Muscle layer of duodenum (tissue), 2 donors: ENCODE results near the gene TUBA1B.

Experiments used
- H3K27ac ChIP-seq: one replicate; pipeline ENCODE4 v1.7.0; 2013; ENCODE audit warnings: mild to moderate bottlenecking, low read length
- H3K27me3 ChIP-seq: one replicate; pipeline ENCODE4 v1.7.0; 2013; ENCODE audit warnings: low read depth, mild to moderate bottlenecking, control low read depth, low read length
- H3K36me3 ChIP-seq, 2 donors: one replicate each; pipeline ENCODE4 v1.7.0; 2013; ENCODE audit warnings: low read length in 2 of 2, control low read depth in 1 of 2, mild to moderate bottlenecking in 1 of 2; ENCODE audit not compliant: insufficient read depth in 2 of 2, control insufficient read depth in 1 of 2
- H3K4me1 ChIP-seq, 2 donors: one replicate each; pipeline ENCODE4 v1.7.0; 2013; ENCODE audit warnings: low read length in 2 of 2, mild to moderate bottlenecking in 2 of 2, control low read depth in 1 of 2, moderate library complexity in 1 of 2; ENCODE audit not compliant: insufficient read depth in 2 of 2, control insufficient read depth in 1 of 2
- H3K4me3 ChIP-seq, 2 donors: one replicate each; pipeline ENCODE4 v1.7.0; 2013; ENCODE audit warnings: low read length in 2 of 2, low read depth in 1 of 2, mild to moderate bottlenecking in 1 of 2
- H3K9me3 ChIP-seq, 2 donors: one replicate each; pipeline ENCODE4 v1.7.0; 2013; ENCODE audit warnings: low read length in 2 of 2, control low read depth in 1 of 2, mild to moderate bottlenecking in 1 of 2; ENCODE audit not compliant: control insufficient read depth in 1 of 2
- donor health status: healthy.

Gene TUBA1B

GRCh38 chr12:49098035-49098451 is 33.2 kb downstream of the TUBA1B start:
- Histone ChIP-seq H3K27ac (no peak overlapping the region), H3K9me3 (no peaks in the 10 kb centered on the region), H3K4me1 (peaks cover 0 to 18% of the 10 kb centered on the region in 2 donors), H3K36me3 (peaks cover 55 to 64% of the 10 kb centered on the region in 2 donors), H3K27me3 (peaks cover 16% of the 10 kb centered on the region), H3K4me3 (no peak overlapping the region)

GRCh38 chr12:49097381-49097780 is 33.8 kb downstream of the TUBA1B start:
- Histone ChIP-seq H3K9me3 (no peaks in the 10 kb centered on the region), H3K4me1 (peaks cover 0 to 25% of the 10 kb centered on the region in 2 donors), H3K27ac (no peak overlapping the region), H3K27me3 (peaks cover 23% of the 10 kb centered on the region), H3K36me3 (peaks cover 48 to 57% of the 10 kb centered on the region in 2 donors), H3K4me3 (no peak overlapping the region)

GRCh38 chr12:49094975-49095365 is 36.2 kb downstream of the TUBA1B start:
- peaks cover 3 to 49% of the 10 kb centered on the region in 2 donors for H3K4me1 ChIP-seq
- peaks cover 26 to 33% of the 10 kb centered on the region in 2 donors for H3K36me3 ChIP-seq
- peaks cover 44% of the 10 kb centered on the region for H3K27me3 ChIP-seq
- H3K4me3 ChIP-seq, result no peak overlapping the region
- peak overlapping the region; percentile 16 for H3K27ac ChIP-seq
- no peaks in the 10 kb centered on the region for H3K9me3 ChIP-seq

- peaks cover 49% of the 10 kb centered on the region for H3K27me3 ChIP-seq
- peaks cover 3 to 54% of the 10 kb centered on the region in 2 donors for H3K4me1 ChIP-seq
- peak within 1 kb of the TSS; percentile 16 for H3K27ac ChIP-seq
- H3K4me3 ChIP-seq, result peak within 1 kb of the TSS; percentile 21 to 32
- H3K36me3 ChIP-seq, result peaks cover 23 to 27% of the 10 kb centered on the region in 2 donors
- H3K9me3 ChIP-seq, result no peaks in the 10 kb centered on the region
Observed at GRCh38 chr12:49094160-49094974, 36.8 kb downstream of the TUBA1B start, which contains the start of gene DHH. TSS of gene DHH (minus strand) at chr12:49094801. CDS start at chr12:49094512, 289 bp downstream.

GRCh38 chr12:49093792-49094159 is 37.4 kb downstream of the TUBA1B start:
- peak overlapping the region; percentile 21 to 32 for H3K4me3 ChIP-seq
- peaks cover 3 to 54% of the 10 kb centered on the region in 2 donors for H3K4me1 ChIP-seq
- no peak overlapping the region for H3K27ac ChIP-seq
- H3K27me3 ChIP-seq, result peaks cover 54% of the 10 kb centered on the region
- peaks cover 21 to 23% of the 10 kb centered on the region in 2 donors for H3K36me3 ChIP-seq
- no peaks in the 10 kb centered on the region for H3K9me3 ChIP-seq

GRCh38 chr12:49092816-49093406 is 38.3 kb downstream of the TUBA1B start:
- H3K4me1 ChIP-seq, result peaks cover 3 to 63% of the 10 kb centered on the region in 2 donors
- no peaks in the 10 kb centered on the region for H3K9me3 ChIP-seq
- peak overlapping the region; percentile 30 to 43 for H3K4me3 ChIP-seq
- H3K27ac ChIP-seq, result no peak overlapping the region
- H3K36me3 ChIP-seq, result peaks cover 13 to 14% of the 10 kb centered on the region in 2 donors
- H3K27me3 ChIP-seq, result peaks cover 54% of the 10 kb centered on the region

GRCh38 chr12:49092086-49092815 is 38.9 kb downstream of the TUBA1B start:
- peak overlapping the region; percentile 30 to 43 for H3K4me3 ChIP-seq
- H3K27ac ChIP-seq, result no peak overlapping the region
- H3K27me3 ChIP-seq, result peaks cover 54% of the 10 kb centered on the region
- peaks cover 6 to 8% of the 10 kb centered on the region in 2 donors for H3K36me3 ChIP-seq
- peaks cover 3 to 63% of the 10 kb centered on the region in 2 donors for H3K4me1 ChIP-seq
- no peaks in the 10 kb centered on the region for H3K9me3 ChIP-seq

- Histone ChIP-seq H3K36me3 (peaks cover 2 to 3% of the 10 kb centered on the region in 2 donors), H3K27me3 (peaks cover 54% of the 10 kb centered on the region), H3K9me3 (no peaks in the 10 kb centered on the region), H3K4me1 (peaks cover 3 to 63% of the 10 kb centered on the region in 2 donors), H3K27ac (no peak overlapping the region), H3K4me3 (peak overlapping the region in 1 of 2 donors; percentile 43)
Observed at GRCh38 chr12:49091836-49092085, 39.4 kb downstream of the TUBA1B start.

GRCh38 chr12:49091056-49091835 is 39.9 kb downstream of the TUBA1B start:
- no peak overlapping the region for H3K27ac ChIP-seq
- no peaks in the 10 kb centered on the region for H3K9me3 ChIP-seq
- peak overlapping the region in 1 of 2 donors; percentile 43 for H3K4me3 ChIP-seq
- H3K27me3 ChIP-seq, result peaks cover 54% of the 10 kb centered on the region
- peaks cover 3 to 63% of the 10 kb centered on the region in 2 donors for H3K4me1 ChIP-seq
- no peaks in the 10 kb centered on the region for H3K36me3 ChIP-seq

GRCh38 chr12:49089821-49090773 is 41.1 kb downstream of the TUBA1B start:
- Histone ChIP-seq H3K27me3 (peaks cover 54% of the 10 kb centered on the region), H3K4me1 (peaks cover 3 to 63% of the 10 kb centered on the region in 2 donors), H3K4me3 (peak overlapping the region; percentile 31 to 55), H3K36me3 (no peaks in the 10 kb centered on the region), H3K9me3 (no peaks in the 10 kb centered on the region), H3K27ac (no peak overlapping the region)
